ENCODE data around the gene EEFSEC. TPM values are rescaled to one million over a fixed set of nuclear protein-coding genes. Genes with fewer than 3 reads are reported as not detected.

EEFSEC gene
- total RNA-seq, 1 donor from 2014 or later, result 12.6 TPM

GRCh38 chr3:128226795-128227395 is 73.6 kb downstream of the EEFSEC start:
- peak; percentile 85 for TF ChIP-seq CTCF (IDR thresholded peaks at IDR 0.05; ENCODE audit: insufficient read depth, low read length, poor library complexity, severe bottlenecking)
- no peak for DNase-seq (ENCODE audit: low read depth)
- no peak overlapping the region for H3K4me3 ChIP-seq (ENCODE audit: low read depth, low read length)
- H3K36me3 ChIP-seq (ENCODE audit: control insufficient read depth, insufficient read depth, low read length), result no peaks in the 10 kb centered on the region
- H3K27me3 ChIP-seq (ENCODE audit: control insufficient read depth, insufficient read depth, low read length), result no peaks in the 10 kb centered on the region

GRCh38 chr3:128227507-128227906 is 74.2 kb downstream of the EEFSEC start:
- Histone ChIP-seq H3K36me3 (ENCODE audit: control insufficient read depth, insufficient read depth, low read length) (no peaks in the 10 kb centered on the region), H3K4me3 (ENCODE audit: low read depth, low read length) (no peak overlapping the region), H3K27me3 (ENCODE audit: control insufficient read depth, insufficient read depth, low read length) (no peaks in the 10 kb centered on the region)
- no peak for DNase-seq (ENCODE audit: low read depth)
- TF ChIP-seq CTCF (IDR thresholded peaks at IDR 0.05; ENCODE audit: insufficient read depth, low read length, poor library complexity, severe bottlenecking), result no peak

- Histone ChIP-seq H3K27me3 (ENCODE audit: control insufficient read depth, insufficient read depth, low read length) (no peaks in the 10 kb centered on the region), H3K36me3 (ENCODE audit: control insufficient read depth, insufficient read depth, low read length) (no peaks in the 10 kb centered on the region), H3K4me3 (ENCODE audit: low read depth, low read length) (no peak overlapping the region)
- no peak for TF ChIP-seq CTCF (IDR thresholded peaks at IDR 0.05; ENCODE audit: insufficient read depth, low read length, poor library complexity, severe bottlenecking)
- no peak for DNase-seq (ENCODE audit: low read depth)
These were observed 75.2 kb downstream of the EEFSEC start for GRCh38 chr3:128228366-128228910.

DNA sequence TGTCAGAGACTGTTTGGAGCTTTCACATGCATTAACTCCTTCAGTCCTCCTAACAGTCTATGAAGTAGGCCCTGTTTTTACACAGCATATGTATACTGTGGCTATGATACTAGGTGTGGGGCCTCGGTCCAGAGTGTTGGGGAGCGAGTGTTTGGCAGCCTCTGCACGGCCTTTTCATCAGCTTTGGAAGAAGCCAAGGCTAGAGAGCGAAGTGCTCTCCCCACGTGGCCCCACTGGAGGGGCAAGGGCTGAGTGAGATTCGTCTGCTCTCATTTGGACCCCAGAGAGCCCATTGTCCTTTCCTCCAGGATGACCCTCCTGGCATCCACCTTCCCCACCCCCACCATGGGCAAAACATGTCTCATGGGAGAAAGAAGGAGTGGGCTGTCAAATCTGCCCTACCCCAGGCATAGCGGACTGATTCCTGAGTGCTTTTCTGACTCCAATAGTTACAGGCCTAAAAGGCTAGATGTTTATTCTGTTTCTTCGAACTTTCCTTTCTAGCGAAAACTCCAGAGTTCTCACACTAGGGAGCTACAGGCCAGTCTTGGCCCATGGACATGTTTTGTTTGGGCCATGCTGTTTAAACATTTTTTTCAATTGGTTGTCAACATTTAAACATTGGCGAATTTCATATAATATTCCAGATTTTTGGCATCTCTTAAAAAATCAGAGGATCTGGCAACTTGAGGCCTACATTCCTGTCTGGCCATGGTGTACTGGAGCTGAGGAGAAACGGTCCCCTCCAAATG is 76.0 kb downstream of the EEFSEC start:
- no peak for DNase-seq (ENCODE audit: low read depth)
- H3K36me3 ChIP-seq (ENCODE audit: control insufficient read depth, insufficient read depth, low read length), result no peaks in the 10 kb centered on the region
- TF ChIP-seq CTCF (IDR thresholded peaks at IDR 0.05; ENCODE audit: insufficient read depth, low read length, poor library complexity, severe bottlenecking), result no peak

GRCh38 chr3:128231606-128232005 is 78.3 kb downstream of the EEFSEC start:
- no peak for DNase-seq (ENCODE audit: low read depth)
- Histone ChIP-seq H3K27me3 (ENCODE audit: control insufficient read depth, insufficient read depth, low read length) (no peaks in the 10 kb centered on the region), H3K36me3 (ENCODE audit: control insufficient read depth, insufficient read depth, low read length) (no peaks in the 10 kb centered on the region), H3K4me3 (ENCODE audit: low read depth, low read length) (no peak overlapping the region)
- no peak for TF ChIP-seq CTCF (IDR thresholded peaks at IDR 0.05; ENCODE audit: insufficient read depth, low read length, poor library complexity, severe bottlenecking)

More for the DNA sequence above, 76.0 kb downstream of the EEFSEC start:
- Histone ChIP-seq H3K27me3 (ENCODE audit: control insufficient read depth, insufficient read depth, low read length) (no peaks in the 10 kb centered on the region), H3K4me3 (ENCODE audit: low read depth, low read length) (no peak overlapping the region)
